ENCODE measurements around the gene HCRTR1.
A peak's percentile ranks its signal among the peaks of the same experiment; 100 is the strongest.

Gene HCRTR1

GRCh38 chr1:31598980-31599379 is 18.5 kb upstream of the HCRTR1 start:
- no peak for DNase-seq (ENCODE audit: low read depth)

DNA sequence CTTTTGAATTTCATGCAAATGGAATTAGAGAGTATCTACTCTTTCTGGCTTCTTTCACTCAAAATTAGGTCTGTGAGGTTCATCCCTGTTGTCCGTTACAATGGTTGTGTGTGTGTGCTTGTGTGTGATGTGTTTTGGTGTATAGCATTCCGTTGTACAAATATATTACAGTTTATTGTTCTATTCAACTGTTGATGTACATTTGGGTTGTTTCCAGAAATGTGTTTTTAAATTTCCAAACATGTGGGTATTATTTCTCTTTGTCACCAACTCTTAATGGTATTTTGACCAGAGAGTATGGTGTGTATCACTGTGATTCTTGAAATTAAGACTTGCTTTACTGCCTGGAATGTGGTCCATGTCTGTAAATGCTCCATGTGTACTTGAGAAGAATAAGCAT is 16.8 kb upstream of the HCRTR1 start:
- DNase-seq (ENCODE audit: low read depth) = no peak

DNA sequence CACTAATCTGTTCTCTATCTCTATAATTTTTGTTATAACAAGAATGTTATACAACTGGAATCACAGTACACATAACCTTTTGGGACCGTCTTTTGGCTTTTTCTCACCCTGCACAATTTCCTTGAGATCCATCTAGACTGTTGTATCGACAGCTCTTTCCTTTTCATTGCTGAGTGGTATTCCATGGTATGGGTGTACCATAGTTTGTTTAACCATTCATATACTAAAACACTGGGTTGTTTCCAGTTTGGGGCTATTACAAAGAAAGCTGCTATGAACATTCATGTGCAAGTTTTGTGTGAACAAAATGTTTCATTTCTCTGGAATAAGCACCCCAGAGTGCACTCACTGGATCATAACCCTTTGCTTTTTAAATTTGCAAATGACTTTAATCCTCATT is 15.4 kb upstream of the HCRTR1 start:
- no peak for DNase-seq (ENCODE audit: low read depth)

GRCh38 chr1:31605908-31606427 is 11.5 kb upstream of the HCRTR1 start:
- DNase-seq (ENCODE audit: low read depth) = no peak

DNA sequence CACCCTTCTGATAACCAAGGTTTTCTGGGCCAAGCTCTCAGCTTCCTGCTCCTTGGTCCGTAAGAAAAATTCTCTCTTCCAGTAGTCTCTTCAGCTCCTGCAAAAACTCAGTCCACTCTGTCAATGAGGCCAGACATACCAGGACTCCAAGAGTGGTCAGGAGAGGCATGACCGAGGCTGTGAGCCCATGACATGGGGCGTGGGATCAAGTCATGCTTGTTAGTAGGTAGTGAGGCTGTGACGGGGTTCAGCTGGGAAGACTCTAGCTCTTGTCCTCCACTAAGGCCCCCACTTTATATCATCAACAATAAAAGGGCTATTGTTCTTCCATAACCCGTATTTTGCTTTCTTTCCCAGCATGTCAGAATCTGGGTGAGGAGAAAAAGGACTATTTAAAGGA is 10.1 kb upstream of the HCRTR1 start:
- DNase-seq (ENCODE audit: low read depth) = no peak

DNA sequence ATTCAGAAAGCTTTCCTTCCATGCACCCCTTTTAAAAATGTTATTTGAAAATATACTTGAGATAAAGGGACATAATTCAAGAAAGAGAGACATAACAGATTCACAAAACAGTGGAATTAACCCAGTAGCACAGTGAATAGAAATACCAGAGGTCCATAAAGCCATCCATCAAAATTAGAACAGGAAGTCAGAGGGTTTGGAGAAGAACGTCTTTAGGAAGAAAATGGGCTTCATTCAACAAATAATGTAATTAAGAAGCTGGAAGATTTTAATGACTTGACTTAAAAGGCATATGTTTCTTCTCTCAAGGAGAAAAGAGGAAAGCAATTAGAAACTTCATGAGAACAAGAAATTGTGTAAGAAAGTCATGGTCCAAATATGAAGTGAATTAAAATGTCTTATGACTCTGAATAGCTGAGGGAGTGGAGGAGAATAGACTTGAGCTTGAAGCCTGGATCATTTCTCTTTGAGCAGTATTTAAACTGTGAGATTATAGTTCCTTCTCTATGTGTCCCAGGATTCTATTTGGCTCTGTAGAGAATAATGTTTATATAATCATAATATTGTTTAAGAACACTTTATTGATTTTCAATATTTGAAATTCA is 7.9 kb upstream of the HCRTR1 start:
- DNase-seq (ENCODE audit: low read depth) = no peak

GRCh38 chr1:31614414-31615005 is 3.0 kb upstream of the HCRTR1 start:
- DNase-seq (ENCODE audit: low read depth) = no peak

- no peak for DNase-seq (ENCODE audit: low read depth)
Measured at GRCh38 chr1:31615414-31615813, 2.1 kb upstream of the HCRTR1 start.

GRCh38 chr1:31615939-31616338 is 1.6 kb upstream of the HCRTR1 start:
- DNase-seq (ENCODE audit: low read depth) = no peak

DNA sequence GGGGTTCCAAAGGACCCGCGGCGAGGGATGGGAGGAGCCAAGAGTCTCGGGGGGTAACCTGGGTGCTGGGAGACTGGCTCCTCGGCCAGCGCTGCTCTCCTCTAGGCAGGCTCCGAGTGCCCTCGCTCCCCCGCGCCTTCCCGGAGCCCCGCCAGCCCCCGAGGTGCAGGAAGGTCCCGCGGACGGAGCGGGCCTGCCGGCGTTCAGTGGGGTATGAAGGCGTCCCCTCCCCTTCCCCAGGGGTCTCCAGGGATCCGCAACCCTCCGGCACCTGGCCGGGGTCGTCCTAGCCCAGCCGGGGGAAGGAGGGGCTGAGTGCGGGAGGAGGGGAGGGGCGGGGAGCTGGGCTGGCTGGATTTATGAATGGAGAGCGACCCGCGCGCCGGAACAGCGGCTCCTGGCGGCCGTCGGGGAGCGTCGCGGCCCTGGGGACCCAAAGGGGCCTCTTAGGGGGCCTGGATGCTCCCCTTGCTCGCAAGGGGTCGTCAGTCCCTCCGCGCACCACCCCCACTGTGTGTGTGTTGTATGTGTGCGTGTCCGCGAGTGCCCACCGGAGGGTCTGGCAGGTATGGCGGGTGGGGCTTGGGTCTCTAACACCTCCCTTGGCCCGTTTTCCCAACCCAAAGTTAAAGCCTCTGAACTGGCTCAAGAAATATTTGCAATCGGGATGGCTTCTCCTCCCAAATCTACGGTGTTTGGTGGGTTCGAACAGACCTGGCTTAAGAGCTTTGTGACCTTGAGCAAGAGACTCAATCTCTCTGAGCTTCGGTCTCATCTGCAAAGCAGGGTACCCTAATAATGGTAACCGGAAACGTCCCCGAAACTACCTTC is 642 bp downstream of the HCRTR1 start:
- peak; percentile 23 for DNase-seq (ENCODE audit: low read depth)

GRCh38 chr1:31618916-31619846 is 1.7 kb downstream of the HCRTR1 start:
- no peak for DNase-seq (ENCODE audit: low read depth)

DNA sequence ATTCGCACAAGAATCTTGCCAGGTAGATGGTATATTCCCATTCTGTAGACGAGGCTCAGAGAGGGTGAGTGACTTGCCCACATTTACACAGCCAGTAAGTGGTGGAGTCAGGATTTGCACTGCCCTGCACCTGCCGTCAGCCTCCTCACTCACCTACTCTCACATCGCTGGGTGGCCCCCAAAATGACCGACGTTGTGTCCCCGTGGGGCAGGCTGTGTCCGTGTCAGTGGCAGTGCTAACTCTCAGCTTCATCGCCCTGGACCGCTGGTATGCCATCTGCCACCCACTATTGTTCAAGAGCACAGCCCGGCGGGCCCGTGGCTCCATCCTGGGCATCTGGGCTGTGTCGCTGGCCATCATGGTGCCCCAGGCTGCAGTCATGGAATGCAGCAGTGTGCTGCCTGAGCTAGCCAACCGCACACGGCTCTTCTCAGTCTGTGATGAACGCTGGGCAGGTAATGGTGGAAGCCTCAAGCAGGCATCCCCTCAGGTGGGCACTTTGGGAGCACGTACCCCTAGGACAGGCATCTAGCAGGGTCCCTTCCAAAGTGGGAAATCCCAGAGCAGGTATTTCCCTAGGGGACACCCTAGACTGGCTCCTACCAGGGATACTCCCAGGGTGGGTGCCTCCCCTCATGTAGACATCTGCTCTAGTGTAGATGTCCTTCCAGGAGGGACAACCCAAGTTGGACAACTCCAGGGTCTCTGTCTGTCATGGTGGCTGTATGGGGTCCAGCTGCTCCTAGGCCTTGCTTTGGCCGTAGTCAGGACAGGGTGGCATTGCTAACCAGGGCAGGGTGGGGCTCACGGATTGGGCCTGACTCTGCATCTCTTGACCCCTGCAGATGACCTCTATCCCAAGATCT is 3.4 kb downstream of the HCRTR1 start:
- no peak for DNase-seq (ENCODE audit: low read depth)

GRCh38 chr1:31621498-31621820 is 4.0 kb downstream of the HCRTR1 start:
- no peak for DNase-seq (ENCODE audit: low read depth)

- no peak for DNase-seq (ENCODE audit: low read depth)
Measured at GRCh38 chr1:31621847-31622730, 4.6 kb downstream of the HCRTR1 start.

DNA sequence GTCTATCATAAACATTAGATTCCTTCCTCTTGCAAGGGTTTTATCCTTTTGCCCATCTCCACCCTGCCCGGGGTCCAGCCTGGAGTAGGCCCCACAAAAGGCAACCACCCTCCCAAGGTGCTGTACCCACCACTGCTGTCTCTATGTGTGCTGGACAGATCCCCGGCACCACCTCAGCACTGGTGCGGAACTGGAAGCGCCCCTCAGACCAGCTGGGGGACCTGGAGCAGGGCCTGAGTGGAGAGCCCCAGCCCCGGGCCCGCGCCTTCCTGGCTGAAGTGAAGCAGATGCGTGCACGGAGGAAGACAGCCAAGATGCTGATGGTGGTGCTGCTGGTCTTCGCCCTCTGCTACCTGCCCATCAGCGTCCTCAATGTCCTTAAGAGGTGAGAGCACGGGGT is 5.9 kb downstream of the HCRTR1 start:
- DNase-seq (ENCODE audit: low read depth) = no peak

GRCh38 chr1:31624309-31624708 is 6.8 kb downstream of the HCRTR1 start:
- DNase-seq (ENCODE audit: low read depth) = no peak

DNA sequence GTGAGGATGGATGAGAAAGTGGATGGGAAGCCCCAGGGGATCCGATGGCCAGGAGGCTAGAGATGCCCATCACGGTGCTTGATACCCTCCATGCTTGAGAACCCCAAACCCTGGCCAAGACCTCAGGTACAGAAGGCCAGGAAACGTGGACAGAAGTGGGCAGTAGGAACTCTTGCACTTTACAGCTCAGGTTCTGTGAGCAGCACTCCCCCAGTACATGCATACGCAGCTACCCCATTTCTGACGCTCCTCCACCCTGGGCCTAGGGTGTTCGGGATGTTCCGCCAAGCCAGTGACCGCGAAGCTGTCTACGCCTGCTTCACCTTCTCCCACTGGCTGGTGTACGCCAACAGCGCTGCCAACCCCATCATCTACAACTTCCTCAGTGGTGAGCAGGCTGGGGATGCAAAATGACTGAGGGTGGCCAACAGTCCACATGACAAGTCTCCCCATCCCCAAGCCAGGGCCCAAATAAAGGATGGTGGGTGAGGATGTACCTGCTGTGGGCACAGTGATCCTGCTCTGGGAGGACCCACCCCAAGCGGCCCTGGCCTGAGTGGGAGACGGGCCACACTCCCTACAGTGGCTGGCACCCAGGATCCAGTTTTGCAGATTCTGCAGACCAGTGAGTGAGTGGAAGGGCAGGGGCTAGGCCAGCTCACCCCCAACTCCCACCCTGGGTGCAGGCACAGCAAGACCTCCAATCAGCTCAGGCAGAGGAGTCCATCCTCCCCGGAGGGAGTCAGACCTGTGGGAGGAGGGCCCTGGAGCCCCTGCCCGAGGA is 7.4 kb downstream of the HCRTR1 start:
- DNase-seq (ENCODE audit: low read depth) = no peak

- DNase-seq (ENCODE audit: low read depth) = no peak
Measured at GRCh38 chr1:31625561-31626222, 8.2 kb downstream of the HCRTR1 start.
